Measurements from ENCODE around the gene PON1. TPM values are rescaled to one million over a fixed set of nuclear protein-coding genes. Genes with fewer than 3 reads are reported as not detected.
A peak's percentile ranks its signal among the peaks of the same experiment; 100 is the strongest.

Gene PON1
- total and polyA plus RNA-seq, 2 of the 8 experiments (the other 6 are each of a cell fraction or from before 2014, with no cell fraction given): not detected

GRCh38 chr7:95357623-95358022 is 33.3 kb upstream of the PON1 start:
- no peak overlapping the region for H2AFZ ChIP-seq (ENCODE audit: low read length)
- no peak overlapping the region for H2BK15ac ChIP-seq (ENCODE audit: low read length)
- TF ChIP-seq SP2 (IDR thresholded peaks at IDR 0.05; ENCODE audit: low read length) (no peak), RAD21 (IDR thresholded peaks at IDR 0.05 in 1 of 2, conservative IDR thresholded peaks at IDR 0.05 in 1 of 2; ENCODE audit: low read depth in 2 of 2, low read length in 2 of 2) (peak; percentile 52 to 55)
- no peak overlapping the region for H3K56ac ChIP-seq (replicated peaks; ENCODE audit: insufficient read length, low read depth, low read length)
- H3K4me1 ChIP-seq (replicated peaks in 1 of 4; ENCODE audit: control insufficient read depth in 3 of 4, insufficient read depth in 4 of 4, low read length in 3 of 4): no peaks in the 10 kb centered on the region
- no peaks in the 10 kb centered on the region for H3K27me3 ChIP-seq (replicated peaks in 1 of 4; ENCODE audit: control insufficient read depth in 3 of 4, extremely low read depth in 1 of 4, insufficient read depth in 3 of 4, low read length in 3 of 4)
- no peak for DNase-seq (ENCODE audit: low read depth in 1 of 2, low spot score in 2 of 2)
- ChIA-PET CTCF (ENCODE audit: partially characterized antibody) (interaction anchor here (0.5 to 1.5 kb wide), 4 partner anchors 48 to 333 kb away, joined by 3 to 6 read pairs (median 4); no protein-coding TSS in a partner anchor), POLR2A (ENCODE audit: partially characterized antibody) (no interaction called here)
- H4K91ac ChIP-seq (replicated peaks; ENCODE audit: insufficient read length, low read length): no peak overlapping the region
- H3K23ac ChIP-seq (ENCODE audit: insufficient read length): no peak overlapping the region
- no peak overlapping the region for H2BK12ac ChIP-seq (ENCODE audit: low read depth, low read length)
- no peak overlapping the region for H3K18ac ChIP-seq (ENCODE audit: extremely low read depth, low read length)
- H3K9ac ChIP-seq (replicated peaks in 1 of 4; ENCODE audit: extremely low read depth in 1 of 4, low read depth in 3 of 4, low read length in 3 of 4): no peak overlapping the region
- WGBS, 2 experiments (ENCODE audit: extremely low coverage in 1 of 2, insufficient coverage in 1 of 2, insufficient read length in 1 of 2, insufficient replicate concordance in 2 of 2, low coverage in 1 of 2, low lambda C conversion rate in 2 of 2, missing lambda C conversion rate in 1 of 2): 80% methylated on average over 3 of the region's 3 CpGs; no CpG with 5 or more reads in 1 of the 2 experiments
- H3K79me2 ChIP-seq (ENCODE audit: control insufficient read depth in 1 of 2, insufficient read depth in 2 of 2, low read length in 2 of 2): no peaks in the 10 kb centered on the region
- no peaks in the 10 kb centered on the region for H4K20me1 ChIP-seq (replicated peaks in 1 of 2; ENCODE audit: control insufficient read depth in 1 of 2, insufficient read depth in 2 of 2, low read length in 2 of 2)
- no peak overlapping the region for H2BK5ac ChIP-seq (ENCODE audit: low read depth, low read length)
- FAIRE-seq: no peak
- H3K23me2 ChIP-seq (ENCODE audit: low read depth, low read length): no peaks in the 10 kb centered on the region
- H3K36me3 ChIP-seq (ENCODE audit: control insufficient read depth in 2 of 4, insufficient read depth in 4 of 4, low read length in 3 of 4): no peaks in the 10 kb centered on the region
- H3K27ac ChIP-seq (ENCODE audit: low read depth, low read length): no peak overlapping the region
- H3K14ac ChIP-seq (ENCODE audit: insufficient read length): no peak overlapping the region
- H3K79me1 ChIP-seq (ENCODE audit: low read depth, low read length): no peaks in the 10 kb centered on the region
- H3K4me3 ChIP-seq (ENCODE audit: extremely low read depth in 1 of 4, insufficient read depth in 2 of 4, low read depth in 3 of 4, low read length in 4 of 4): no peak overlapping the region
- H3K9me3 ChIP-seq (ENCODE audit: insufficient read depth in 2 of 2, low read depth in 1 of 2, low read length in 1 of 2): peaks cover 5% of the 10 kb centered on the region in 2 experiments; a peak in 1 of 4 replicates
- H3K4ac ChIP-seq (replicated peaks; ENCODE audit: insufficient read length, low read depth, low read length): no peak overlapping the region
- H2AK5ac ChIP-seq (ENCODE audit: low read depth, low read length): no peak overlapping the region
- H4K5ac ChIP-seq (ENCODE audit: insufficient read length, low read depth, low read length): no peak overlapping the region
- no peak overlapping the region for H4K8ac ChIP-seq (ENCODE audit: extremely low read depth, insufficient read depth, low read length)
- H2BK20ac ChIP-seq (ENCODE audit: low read length): no peak overlapping the region
- no peak overlapping the region for H2BK120ac ChIP-seq (replicated peaks; ENCODE audit: low read depth, low read length)
- H3K4me2 ChIP-seq (ENCODE audit: insufficient read depth in 1 of 2, low read depth in 2 of 2, low read length in 2 of 2): no peak overlapping the region

Data from H1 (cell line).